SH-SY5Y (cell line): ENCODE measurements around the gene PRDM2.

ENCODE experiments used
- GATA2 ChIP-seq: IDR thresholded peaks from 2 replicates; pipeline ENCODE4 v1.6.1; 2011; ENCODE audit warnings: mild to moderate bottlenecking, low read depth, low read length
- GATA3 ChIP-seq: IDR thresholded peaks from 2 replicates; pipeline ENCODE4 v1.6.1; 2011; ENCODE audit warnings: low read depth, mild to moderate bottlenecking, low read length, moderate library complexity

- TF ChIP-seq GATA2 (no peak), GATA3 (no peak)
Measured at GRCh38 chr1:13804240-13804633, 104.2 kb downstream of the PRDM2 start.
